Dermis blood vessel endothelial cell (primary cell): ENCODE data around the gene HMOX1. TPM values are rescaled to one million over a fixed set of nuclear protein-coding genes. Genes with fewer than 3 reads are reported as not detected.

ENCODE experiments used
- DNase-seq: peaks from one replicate; pipeline ENCODE4 v3.0.0; 2010
- total RNA-seq: library from RNA; depleted of rRNA; stranded (reverse); fragments of >200 nt; gene quantifications from 2 replicates; pipeline ENCODE4 v1.2.3, GENCODE V29; 2014

HMOX1 gene
- total RNA-seq, 1 donor from 2014 or later: 86.4 TPM

- peak; percentile 59 for DNase-seq
These were observed 883 bp upstream of the HMOX1 start for GRCh38 chr22:35380013-35380412.

DNA sequence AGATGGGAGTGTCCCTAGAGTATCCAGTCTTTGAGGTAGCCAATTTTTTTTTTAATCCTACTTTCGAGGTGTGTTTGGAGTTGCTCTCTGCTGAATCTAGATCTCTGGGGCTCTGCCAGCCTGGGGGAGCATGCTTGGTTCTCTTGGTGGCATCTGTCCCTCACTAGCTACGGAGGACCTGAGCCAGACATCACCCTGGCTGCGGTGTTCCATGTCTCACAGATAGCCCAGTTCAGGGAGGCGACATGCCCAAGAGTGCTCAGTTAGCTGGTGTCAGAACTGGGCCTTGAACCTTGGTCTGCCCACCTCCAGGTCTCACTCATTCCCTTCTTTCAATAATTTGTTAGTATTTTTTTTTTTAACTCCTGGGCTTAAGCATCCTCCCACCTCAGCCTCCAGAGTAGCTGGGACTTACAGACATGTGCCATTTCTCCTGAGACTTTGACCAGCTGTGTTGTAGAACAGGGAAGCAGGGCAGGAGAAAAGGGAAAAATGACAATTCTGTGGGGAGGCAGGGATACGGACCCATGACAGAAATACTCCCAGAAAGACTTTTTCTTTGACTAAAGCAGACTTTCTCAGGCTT, 621 bp downstream of the HMOX1 start:
- no peak for DNase-seq

- DNase-seq: no peak
These were observed 2.8 kb downstream of the HMOX1 start for GRCh38 chr22:35383679-35384071.

- DNase-seq: no peak
These were observed 3.6 kb downstream of the HMOX1 start for GRCh38 chr22:35384527-35384926.

DNA sequence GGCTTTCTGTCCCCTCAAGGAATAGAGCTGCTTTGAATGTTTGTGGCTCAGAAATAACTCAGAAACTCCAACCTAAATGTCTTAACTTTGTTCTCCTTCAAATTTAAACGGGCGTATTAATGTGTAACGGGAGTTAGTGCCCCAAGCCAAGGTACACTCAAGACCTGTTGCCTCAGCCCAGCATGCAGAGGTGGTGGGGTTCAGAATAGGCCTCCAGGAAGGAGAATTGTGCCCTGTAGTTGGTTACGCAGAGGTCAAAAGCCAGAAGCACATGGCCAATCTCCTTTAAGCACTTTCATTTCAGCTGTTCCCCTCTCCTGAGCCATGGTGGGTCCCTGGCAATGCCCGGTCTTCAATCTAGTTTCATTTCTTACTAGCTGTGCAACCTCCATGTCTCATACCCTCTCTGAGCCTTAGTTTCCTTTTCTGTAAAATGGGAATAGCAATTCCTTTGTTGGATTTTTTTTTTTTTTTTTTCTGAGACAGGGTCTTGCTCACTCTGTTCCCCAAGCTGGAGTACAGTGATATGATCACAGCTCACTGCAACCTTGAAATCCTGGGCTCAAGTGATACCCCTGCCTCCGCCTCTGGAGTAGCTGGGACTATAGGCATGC, 4.2 kb downstream of the HMOX1 start:
- no peak for DNase-seq

- no peak for DNase-seq
These were observed 5.9 kb downstream of the HMOX1 start for GRCh38 chr22:35386670-35387288.

DNA sequence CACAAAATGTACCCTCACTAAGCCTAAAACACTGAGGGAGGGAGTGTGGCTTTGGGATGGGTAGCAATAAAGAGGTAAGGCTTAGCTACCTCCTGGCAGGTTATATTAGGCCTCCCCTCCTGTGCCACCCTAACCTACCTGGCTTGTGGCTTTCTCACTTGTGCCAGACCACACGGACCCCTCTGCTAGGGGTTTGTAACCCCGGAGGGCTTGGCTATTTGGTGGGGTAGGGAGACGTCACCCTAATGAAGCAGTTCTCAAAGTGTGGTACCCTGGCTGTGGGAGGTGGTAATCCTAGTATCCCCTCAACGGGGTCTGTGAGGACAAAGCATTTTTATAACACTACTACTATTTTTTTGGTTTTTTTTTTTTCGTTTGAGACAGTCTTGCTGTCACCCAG, 10.0 kb downstream of the HMOX1 start:
- no peak for DNase-seq

DNA sequence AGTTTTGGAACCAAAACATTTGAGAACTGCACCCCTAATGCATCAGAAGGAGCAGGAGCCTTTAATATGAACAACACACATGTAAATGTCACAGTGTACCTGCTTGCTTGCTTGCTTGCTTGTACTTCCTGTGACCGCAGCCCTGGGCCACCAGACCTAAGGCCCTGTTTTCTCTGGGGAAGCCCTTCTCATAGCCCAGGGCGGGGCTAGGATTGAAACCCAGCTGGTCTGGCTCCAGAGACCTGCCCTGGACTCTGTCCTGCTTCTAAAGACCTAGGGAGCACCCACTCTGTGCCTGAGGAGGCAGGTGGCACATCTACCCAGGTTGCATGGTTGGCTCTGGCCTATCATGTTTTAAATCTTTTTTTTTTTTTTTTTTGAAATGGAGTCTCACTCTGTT, 11.5 kb downstream of the HMOX1 start:
- DNase-seq: no peak

DNA sequence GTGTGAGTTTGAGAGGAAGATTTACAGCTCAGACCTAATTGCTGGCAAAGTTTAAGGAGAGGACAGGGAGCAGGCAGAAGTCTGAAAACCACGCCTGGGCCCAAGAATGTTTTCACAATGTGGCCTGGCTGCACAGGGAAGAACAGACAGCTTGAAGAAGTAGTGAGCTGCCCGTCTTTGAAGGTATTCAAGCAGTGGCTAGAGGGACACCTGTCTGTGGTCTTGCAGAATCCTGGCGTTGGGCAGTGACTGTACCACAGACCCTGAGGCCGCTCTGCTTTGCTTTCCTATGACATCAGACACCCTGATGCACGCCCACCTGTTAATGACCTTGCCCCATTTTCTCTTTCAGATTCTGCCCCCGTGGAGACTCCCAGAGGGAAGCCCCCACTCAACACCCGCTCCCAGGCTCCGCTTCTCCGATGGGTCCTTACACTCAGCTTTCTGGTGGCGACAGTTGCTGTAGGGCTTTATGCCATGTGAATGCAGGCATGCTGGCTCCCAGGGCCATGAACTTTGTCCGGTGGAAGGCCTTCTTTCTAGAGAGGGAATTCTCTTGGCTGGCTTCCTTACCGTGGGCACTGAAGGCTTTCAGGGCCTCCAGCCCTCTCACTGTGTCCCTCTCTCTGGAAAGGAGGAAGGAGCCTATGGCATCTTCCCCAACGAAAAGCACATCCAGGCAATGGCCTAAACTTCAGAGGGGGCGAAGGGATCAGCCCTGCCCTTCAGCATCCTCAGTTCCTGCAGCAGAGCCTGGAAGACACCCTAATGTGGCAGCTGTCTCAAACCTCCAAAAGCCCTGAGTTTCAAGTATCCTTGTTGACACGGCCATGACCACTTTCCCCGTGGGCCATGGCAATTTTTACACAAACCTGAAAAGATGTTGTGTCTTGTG, 12.5 kb downstream of the HMOX1 start:
- DNase-seq: no peak

- DNase-seq: no peak
These were observed 13.1 kb downstream of the HMOX1 start for GRCh38 chr22:35394011-35394312.

DNA sequence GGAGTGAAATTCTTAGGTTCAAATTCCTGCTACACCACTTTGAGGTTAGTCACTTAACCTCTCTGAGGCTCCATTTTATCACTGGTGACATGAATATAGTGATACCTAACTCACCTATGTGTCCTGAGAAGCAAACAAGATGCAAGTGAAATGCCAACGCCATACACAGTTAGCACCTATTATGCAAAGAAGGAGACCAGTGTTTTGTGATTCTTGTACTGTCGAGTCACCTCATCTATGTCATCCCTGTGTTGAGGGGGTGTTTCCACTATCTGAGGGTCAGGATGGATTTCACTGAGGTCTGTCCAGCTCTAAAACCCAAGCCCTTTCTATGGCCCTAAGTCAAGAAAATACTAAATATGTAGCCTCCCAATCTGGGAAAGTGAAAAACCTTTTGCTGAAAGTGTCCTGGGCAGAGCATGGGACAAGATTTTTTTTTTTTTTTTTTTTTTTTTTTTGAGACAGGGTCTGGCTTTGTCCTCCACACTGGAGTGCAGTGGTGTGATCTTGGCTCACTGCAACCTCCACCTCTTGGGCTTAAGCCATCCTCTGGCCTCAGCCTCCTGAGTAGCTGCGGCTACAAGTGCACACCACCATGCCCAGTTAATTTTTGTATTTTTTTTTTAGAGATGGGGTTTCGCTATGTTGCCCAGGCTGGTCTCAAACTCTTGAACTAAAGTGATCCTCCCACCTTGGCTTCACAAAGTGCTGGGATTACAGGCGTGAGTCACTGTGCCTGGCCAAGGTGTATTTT, 14.1 kb downstream of the HMOX1 start:
- DNase-seq: no peak

DNA sequence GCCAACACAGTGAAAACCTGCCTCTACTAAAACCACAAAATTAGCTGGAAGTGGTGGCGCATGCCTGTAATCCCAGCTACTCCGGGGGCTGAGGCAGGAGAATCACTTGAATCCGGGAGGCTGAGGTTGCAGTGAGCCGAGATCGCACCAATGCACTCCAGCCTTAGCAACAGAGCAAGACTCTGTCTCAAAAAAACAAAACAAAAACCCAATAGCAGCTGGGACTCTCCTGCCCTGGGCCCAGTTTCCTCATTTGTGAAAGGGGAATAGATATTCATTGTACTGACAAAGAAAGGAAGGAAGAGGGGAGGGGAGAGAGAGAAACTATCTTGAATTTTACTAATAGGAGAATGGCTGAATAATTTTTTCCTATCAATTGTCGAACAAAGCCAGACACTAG, 15.7 kb downstream of the HMOX1 start:
- DNase-seq: peak; percentile 69

- DNase-seq: peak; percentile 40
These were observed 16.4 kb downstream of the HMOX1 start for GRCh38 chr22:35397095-35397904.

DNA sequence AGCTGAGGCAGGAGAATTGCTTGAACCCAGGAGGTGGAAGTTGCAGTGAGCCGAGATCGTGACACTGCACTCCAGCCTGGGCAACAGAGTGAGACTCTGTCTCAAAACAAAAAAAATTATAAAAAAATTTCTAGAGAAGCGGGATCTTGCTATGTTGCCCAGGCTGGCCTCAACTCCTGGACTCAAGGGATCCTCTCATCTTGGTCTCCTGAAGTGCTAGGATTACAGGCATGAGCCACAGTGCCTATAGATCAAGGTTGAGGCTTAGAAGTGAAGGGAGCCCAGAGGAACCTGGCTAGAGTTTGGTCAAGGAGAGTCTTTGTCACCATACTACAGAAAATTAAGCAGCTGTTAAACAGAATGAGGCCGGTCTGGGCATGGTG, 17.7 kb downstream of the HMOX1 start:
- no peak for DNase-seq

GRCh38 chr22:35399114-35399677, 18.3 kb downstream of the HMOX1 start:
- DNase-seq: no peak

DNA sequence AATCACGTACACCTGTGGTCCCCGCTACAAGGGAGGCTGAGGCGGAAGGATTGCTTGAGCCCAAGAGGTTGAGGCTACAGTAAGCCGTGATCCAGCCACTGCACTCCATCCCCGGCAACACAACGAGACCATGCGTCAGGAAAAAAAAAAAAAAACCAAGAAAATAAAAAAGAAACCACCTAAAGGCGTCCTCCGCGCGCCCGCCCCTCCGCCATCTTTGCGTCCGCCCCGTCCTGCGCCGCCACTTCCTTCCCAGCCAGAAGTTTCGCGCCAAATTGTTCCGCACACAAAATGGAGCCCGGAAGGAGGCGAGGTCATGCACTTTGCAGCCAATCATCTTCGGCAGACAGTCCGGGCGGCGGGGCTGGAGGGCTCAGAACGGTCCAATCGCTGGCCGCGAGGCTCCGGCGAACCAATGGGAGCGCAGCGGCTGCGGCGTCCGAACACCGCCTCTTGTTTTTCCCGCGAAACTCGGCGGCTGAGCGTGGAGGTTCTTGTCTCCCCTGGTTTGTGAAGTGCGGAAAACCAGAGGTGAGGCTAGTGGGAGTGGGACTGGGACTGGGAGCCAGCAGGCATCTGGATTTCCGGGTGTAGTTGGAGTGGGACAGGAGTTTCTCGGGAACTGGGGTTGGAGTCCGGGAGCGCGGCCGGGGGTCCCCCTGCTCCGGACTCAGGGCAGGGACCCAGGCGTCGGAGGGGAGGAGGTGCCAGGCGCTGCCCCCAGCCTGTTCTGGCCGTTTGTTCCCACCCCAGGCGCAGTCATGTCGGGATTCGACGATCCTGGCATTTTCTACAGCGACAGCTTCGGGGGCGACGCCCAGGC, 19.0 kb downstream of the HMOX1 start, which contains the start of gene MCM5:
TSS of gene MCM5 (plus strand) at position 463 of the 823 bp plus-strand sequence. CDS start at position 762, 299 bp downstream.
- peak; percentile 98 for DNase-seq

GRCh38 chr22:35400501-35400790, 19.6 kb downstream of the HMOX1 start:
- DNase-seq: peak; percentile 21

- no peak for DNase-seq
These were observed 21.0 kb downstream of the HMOX1 start for GRCh38 chr22:35401863-35402262.

GRCh38 chr22:35403356-35403755, 22.5 kb downstream of the HMOX1 start:
- DNase-seq: no peak

DNA sequence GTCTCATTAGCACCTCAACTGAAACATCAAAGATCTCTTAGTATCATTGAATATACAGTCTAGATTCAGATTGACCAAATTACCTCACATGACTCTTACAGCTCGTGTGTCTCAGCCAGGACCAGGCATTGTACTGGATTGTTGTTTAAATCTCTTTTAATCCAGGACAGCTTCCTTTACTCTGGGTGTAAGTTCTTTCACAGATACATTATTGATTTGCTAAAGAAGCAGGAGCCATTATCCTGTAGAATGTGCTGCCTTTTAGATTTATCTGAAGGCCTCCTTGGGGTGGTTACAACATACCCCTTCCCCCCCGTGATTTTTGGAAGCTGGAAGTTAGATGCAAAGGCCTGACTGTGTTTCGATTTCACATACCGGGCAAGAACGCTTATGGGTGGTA, 23.3 kb downstream of the HMOX1 start:
- DNase-seq: no peak

GRCh38 chr22:35406443-35406842, 25.5 kb downstream of the HMOX1 start:
- DNase-seq: no peak
